ENCODE data around the gene EHBP1L1. TPM values are rescaled to one million over a fixed set of nuclear protein-coding genes. Genes with fewer than 3 reads are reported as not detected.

Gene EHBP1L1
- total RNA-seq, 1 donor: 101 TPM

DNA sequence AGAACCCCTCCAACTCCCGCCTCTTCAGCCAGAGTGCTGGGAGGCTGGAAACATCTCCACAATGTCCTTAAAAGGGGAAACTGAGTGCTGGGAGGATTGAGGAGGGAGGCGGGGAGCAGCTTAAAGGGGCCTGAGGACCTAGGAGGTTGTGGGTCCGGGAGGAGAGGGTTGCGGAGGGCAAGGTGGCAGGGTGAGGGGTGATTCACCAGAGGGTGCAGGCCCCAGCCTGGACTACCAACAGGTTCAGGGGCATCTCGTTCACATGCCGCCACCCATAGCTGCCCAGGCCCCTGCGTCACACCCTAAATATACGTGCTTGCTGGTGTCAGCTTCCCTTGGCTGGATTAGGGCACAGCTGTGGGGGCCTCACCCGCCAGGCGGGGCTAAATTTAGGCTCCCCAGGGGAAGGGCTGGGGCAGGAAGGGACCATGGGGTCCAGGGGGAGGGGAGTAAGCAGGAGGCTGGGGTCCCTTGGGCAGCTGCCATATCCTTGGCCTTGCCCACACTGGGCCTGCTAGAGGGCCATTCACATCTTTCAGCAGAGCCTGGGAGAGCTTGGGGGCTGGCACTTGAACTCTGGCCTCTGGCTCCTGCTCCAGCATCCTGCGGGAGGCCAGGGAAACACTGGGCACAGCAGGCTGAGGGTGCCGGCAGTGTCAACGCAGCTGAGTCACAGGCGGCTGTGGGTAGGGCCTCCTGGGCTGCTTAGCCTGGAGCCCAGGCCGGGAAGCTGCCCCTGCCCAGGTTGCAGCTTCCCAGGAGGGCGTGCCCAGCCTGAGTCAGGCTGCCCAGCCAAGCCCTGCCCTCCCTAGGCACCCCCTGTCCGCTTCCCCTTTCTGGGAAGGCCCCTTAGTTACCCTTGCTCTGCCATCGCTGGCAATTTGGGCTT, 1.3 kb downstream of the EHBP1L1 start:
- DNase-seq (ENCODE audit: low read depth in 2 of 3, low spot score in 2 of 3): peak in 2 of 3 donors; percentile 64 to 84

DNA sequence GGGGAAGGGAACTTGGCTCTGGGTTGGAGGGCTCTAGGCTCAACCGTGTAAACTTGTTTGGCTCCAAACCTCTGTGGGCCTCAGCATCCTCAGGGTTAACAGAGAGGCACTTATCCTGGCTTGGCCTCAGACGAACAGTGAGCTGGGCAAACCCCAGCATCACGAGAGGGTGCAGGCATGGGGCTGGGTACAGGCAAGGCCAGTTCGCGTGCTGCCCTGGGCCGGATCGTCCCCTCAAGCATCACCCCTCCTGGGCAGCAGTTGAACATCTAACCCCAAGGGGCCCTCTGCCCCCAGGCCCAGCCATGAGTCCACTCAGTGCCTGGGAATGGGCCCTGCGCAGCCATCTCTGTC, 1.9 kb downstream of the EHBP1L1 start:
- no peak for DNase-seq (ENCODE audit: low read depth in 2 of 3, low spot score in 2 of 3)

DNA sequence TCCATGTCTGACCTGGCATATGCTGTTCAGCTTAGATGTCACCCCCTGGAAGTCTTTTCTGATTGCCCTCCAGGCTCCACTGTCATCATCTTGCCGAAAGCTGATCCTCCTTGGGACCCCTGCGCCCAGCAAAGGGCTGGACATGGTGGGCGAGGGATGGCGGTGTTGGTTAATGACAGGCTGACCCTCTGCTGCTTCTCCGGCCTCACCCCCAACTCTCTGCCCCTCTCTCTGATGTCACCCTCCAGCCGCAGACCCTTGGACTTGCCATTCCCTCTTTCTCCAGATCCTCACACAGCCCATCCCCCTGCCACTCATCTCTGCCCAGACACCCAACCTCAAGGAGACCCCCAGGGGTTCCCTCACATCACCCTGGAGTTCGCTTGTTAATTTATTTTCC, 2.3 kb downstream of the EHBP1L1 start:
- no peak for DNase-seq (ENCODE audit: low read depth in 2 of 3, low spot score in 2 of 3)

DNA sequence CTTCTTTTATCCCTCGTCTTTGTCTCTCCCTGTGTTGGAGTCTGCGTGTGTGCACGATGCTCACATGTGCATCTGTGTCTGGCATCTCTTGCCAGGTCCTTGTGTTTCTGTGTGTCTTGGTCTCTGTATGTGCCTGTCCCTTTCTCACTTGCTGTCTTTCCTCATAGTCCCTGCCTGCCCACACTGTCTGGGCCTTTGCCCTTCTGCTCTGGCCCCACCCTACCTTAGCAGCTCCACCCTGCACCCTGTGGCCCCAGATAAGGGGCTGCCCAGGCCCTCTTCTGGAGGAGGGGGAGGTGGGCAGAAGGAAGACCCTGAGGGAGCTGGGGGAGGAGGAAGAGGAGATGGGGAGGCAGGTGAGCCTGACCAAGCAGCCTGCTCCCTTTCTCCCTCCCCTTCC, 2.8 kb downstream of the EHBP1L1 start:
- DNase-seq (ENCODE audit: low read depth in 2 of 3, low spot score in 2 of 3): no peak

DNA sequence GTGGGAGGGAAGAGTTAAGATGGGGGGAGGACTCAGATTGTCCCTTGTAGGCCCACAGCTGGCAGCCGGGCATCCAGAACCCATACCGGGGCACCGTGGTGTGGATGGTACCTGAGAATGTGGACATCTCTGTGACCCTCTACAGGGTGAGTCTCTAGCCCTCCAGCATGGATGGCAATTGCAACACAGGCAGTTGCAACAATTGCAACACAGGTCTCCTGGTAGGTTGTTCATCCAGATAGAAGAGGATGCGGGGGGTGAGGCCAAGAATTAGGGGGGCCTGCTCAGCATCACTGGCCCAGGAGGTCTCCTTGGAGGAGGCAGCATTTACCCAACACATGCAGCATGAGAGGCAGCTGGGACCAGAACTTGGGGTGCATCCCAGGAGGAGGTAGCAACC, 3.4 kb downstream of the EHBP1L1 start:
- no peak for DNase-seq (ENCODE audit: low read depth in 2 of 3, low spot score in 2 of 3)

DNA sequence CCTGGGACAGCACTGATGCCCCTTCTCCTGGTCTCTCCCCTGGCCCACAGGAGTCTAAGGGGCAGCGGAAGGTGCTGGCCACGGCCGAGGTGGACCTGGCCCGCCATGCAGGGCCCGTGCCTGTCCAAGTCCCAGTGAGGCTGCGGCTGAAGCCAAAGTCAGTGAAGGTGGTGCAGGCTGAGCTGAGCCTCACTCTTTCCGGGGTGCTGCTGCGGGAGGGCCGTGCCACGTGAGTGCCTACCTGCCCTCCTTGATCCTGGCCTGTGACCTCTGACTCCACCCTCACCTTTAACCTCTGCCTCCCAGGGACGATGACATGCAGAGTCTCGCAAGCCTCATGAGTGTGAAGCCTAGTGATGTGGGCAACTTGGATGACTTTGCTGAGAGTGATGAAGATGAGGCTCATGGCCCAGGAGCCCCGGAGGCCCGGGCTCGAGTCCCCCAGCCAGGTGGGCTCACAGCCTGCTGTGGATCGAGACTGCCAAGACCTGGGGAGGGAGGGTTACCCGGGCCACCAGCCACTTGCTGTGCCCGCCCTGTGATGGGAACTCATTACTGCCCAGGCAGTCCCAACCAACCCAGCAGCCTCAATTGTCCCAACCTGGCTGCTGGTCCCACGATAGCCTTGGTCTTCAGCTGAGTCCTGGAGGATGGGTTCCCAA, 4.3 kb downstream of the EHBP1L1 start:
- DNase-seq (ENCODE audit: low read depth in 2 of 3, low spot score in 2 of 3): no peak

DNA sequence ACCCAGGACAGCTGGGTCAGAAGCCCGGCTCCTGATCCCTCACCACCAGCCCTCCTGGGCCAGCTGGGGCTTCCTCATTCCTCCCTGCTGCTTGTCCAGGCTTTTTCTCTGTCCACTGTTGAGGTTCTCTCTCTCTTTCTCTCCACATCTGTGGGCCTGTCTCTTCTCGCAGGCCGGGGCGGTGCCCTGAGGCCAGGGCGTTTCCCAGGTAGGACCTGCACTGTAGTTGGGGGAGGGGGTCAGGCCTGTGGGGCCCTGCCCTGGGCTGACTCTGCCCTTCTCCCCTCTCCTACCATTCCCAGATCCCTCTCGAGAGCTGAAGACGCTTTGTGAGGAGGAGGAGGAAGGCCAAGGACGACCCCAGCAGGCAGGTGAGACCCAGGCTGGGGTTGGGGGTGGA, 4.9 kb downstream of the EHBP1L1 start:
- no peak for DNase-seq (ENCODE audit: low read depth in 2 of 3, low spot score in 2 of 3)

DNA sequence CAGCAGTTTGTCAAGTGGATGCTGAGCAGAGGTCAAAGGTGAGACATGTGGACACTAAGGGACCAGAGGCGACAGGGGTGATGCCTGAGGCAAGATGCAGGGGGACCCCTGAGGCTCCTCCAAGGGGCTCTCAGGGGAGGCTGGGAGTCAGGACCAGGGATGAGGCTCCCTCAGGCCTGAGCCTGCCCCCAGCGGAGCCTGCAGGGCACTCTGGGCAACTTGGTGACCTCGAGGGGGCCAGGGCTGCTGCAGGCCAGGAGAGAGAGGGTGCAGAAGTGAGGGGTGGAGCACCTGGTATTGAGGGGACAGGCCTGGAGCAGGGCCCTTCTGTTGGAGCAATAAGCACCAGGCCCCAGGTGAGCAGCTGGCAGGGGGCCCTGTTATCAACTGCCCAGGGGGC, 6.1 kb downstream of the EHBP1L1 start:
- DNase-seq (ENCODE audit: low read depth in 2 of 3, low spot score in 2 of 3): no peak

DNA sequence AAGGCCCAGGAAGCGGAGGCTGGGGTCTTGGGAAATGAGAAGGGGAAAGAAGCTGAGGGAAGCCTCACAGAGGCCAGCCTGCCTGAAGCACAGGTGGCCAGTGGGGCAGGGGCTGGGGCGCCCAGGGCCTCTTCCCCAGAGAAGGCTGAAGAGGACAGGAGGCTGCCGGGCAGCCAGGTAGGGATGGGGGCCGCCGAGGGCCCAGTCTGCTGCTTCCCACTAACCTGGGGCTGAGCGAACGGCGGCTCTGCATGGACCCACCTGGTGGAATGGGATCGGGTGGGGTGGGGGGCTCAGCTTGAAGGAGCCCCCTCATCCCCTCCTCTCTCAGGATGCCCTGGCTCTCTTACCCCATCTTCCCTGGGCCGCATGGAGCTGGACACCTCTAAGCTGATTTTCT, 7.7 kb downstream of the EHBP1L1 start:
- no peak for DNase-seq (ENCODE audit: low read depth in 2 of 3, low spot score in 2 of 3)

DNA sequence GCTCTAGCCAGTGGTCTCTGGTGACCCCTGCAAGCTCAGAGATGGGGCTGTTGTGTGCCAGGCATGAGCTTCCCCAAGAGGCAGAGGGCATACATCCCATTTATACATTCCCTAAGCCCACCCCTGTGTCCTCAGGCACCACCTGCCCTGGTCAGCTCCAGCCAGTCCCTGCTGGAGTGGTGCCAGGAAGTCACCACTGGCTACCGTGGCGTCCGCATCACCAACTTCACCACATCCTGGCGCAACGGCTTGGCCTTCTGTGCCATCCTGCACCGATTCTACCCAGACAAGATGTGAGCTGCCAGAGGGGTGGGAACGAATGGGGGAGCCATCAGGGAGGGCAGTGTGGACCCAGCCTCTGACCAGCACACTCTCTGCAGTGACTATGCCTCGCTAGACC, 8.3 kb downstream of the EHBP1L1 start:
- no peak for DNase-seq (ENCODE audit: low read depth in 2 of 3, low spot score in 2 of 3)

DNA sequence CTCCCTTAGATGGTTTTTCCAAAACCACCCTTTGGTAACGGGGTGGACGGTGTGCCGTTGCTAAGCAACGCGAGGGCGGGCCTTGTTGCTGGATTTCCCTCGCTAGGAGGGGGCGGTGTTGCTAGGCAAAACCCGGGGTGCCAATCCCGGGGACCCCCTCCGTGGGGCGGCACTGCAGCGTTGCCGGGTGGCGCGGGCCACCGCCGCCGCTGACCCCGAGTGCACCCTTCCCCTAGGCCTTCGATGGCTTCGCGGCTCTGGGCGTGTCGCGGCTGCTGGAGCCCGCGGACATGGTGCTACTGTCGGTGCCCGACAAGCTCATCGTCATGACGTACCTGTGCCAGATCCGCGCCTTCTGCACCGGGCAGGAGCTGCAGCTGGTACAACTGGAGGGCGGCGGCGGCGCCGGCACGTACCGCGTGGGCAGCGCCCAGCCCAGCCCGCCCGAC, 8.9 kb downstream of the EHBP1L1 start:
- DNase-seq (ENCODE audit: low read depth in 2 of 3, low spot score in 2 of 3): no peak

DNA sequence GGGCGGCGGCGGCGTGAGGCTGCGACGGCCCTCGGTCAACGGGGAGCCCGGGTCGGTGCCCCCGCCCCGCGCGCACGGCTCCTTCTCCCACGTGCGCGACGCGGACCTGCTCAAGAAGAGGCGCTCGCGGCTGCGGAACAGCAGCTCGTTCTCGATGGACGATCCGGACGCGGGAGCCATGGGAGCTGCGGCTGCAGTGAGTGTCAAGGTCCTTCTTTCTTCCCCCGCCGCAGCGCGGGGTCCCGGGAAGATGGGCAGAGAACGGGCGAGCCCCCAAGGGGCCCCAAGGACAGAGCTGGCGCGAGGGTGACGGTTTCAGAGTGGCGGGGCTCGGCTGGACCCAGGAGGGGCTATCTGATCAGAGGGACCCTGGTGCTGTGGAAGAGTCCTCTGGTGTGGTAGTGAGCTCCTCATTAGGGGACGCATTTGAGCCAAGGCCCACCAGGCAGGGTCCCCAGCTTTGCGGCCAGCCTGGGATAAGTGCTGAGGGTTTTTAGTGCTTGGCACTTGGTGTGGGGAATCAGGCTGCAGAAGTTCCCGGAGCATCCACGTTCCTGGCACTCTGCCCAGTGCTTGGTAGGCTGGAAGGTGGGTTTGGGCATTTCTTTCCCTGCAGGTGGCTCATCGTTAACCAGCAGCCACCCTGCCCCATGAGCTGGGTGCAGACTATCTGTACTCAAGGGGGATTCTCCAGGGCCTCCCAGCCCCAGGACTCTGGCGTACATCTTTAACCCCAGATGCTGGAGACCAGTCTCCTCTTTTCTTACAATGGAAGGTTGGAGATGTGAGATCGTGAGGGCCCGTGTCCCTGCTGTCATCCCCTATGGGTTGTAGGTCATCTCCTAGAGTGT, 9.8 kb downstream of the EHBP1L1 start:
- DNase-seq (ENCODE audit: low read depth in 2 of 3, low spot score in 2 of 3): no peak

DNA sequence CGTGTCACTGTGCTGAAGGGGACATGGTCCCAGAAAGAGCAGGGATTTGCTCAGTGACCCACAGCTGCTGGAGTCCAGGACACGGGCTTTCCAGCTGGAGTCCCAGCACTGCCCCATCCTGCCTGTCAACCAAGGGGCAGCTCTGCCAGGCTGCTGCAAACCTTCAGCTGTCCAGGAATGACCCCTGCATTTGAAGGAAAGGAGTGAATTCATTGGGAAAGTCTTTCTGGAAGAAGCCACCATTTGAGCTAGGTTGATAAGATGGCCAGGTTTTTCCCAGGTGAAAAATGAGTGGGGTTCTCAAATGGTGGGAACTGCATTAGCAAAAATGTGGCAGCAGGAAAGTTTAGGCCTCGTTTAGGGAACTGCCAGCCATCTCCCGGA, 10.4 kb downstream of the EHBP1L1 start:
- no peak for DNase-seq (ENCODE audit: low read depth in 2 of 3, low spot score in 2 of 3)

DNA sequence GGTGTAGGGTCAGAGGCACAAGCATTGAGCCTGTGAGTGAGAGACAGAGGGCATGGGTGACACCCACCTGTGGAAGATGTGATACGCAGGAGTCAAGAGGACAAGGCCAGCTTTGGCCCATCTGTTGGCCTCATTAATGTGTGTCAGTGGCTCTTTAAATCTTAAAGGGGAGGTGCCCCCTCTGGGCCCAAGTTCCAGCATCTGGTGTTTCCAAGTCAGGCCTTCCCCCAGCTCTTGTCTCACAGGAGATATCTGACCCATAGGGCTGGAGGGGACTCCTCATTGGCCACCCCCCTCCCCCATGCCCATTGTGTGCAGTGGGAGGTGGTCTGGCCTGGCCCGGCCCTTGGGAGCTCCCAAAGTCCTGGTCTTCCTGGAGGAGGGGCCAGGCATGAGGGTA, 10.8 kb downstream of the EHBP1L1 start:
- no peak for DNase-seq (ENCODE audit: low read depth in 2 of 3, low spot score in 2 of 3)

DNA sequence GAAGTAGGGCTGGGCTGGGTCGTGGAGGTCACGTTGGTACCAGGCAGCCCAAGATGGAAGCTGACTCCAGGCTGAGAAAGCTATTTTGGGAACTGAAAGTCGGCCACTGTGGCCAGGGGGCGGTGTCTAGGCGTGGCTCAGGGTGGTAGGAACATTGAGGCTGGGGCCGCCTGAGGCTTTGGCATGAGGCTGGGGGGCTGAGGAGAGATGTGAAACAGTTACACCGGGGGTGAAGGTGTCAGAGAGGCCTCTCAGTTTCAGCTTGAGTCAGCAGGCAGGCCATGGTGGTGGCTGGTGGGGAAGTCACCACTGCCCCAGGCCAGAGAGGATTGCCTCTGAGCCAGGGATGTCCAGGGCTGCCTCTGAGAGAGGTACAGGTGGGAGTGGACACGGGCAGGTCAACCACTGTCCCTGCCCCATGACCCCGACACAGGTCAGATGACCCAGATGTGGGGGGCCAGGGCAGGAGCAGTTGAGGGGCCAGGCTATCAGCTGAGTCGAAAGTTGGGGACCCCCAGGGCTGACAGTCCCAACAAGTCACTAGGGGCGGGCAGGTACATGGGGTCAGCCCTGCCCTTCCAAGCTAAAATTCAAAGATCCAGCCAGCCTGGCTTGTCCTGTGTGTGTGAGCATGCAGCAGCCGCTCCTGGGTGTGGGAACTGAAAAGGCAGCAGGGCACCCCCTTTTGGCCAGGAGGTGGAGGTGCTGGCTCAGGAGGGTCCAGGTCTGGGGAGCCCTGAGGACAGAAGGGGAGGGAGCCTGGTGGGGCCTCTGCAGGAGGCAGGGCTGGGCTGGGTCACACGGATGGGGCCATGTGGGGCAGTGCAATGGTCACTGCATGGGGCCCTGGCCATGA, 12.6 kb downstream of the EHBP1L1 start:
- DNase-seq (ENCODE audit: low read depth in 2 of 3, low spot score in 2 of 3): peak in 2 of 3 donors; percentile 72 to 82

DNA sequence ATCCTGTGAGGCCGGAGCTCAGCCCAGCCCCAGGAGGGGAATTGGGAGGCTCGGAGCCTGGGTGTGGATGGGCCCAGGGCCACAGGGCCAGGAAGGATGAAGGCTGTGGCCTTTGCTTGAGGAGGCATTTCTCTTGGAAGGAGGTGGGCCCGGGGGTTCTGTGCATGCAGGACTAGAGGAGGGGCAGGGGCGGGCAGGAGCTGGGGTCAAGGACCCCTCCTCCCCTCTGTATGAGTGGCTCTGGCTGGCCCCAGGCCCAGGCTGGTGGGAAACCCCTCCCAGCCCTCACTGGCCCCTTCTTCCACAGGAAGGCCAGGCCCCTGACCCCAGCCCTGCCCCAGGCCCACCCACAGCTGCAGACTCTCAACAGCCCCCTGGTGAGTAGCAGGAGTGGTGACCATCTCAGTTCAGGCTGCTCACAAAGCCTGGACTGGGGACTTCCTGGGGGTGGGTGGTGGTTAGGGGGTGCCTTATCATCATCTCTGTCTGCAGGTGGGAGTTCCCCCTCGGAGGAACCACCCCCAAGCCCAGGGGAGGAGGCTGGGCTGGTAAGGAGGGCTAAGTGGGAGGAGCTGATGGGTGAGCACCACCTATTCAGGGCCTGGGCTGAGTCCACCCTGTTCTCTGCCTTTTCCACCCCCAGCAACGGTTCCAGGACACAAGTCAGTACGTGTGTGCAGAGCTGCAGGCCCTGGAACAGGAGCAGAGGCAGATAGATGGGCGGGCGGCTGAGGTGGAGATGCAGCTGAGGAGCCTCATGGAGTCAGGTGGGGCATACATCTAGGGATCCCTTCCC, 13.8 kb downstream of the EHBP1L1 start:
- DNase-seq (ENCODE audit: low read depth in 2 of 3, low spot score in 2 of 3): peak in 2 of 3 donors; percentile 71 to 72

DNA sequence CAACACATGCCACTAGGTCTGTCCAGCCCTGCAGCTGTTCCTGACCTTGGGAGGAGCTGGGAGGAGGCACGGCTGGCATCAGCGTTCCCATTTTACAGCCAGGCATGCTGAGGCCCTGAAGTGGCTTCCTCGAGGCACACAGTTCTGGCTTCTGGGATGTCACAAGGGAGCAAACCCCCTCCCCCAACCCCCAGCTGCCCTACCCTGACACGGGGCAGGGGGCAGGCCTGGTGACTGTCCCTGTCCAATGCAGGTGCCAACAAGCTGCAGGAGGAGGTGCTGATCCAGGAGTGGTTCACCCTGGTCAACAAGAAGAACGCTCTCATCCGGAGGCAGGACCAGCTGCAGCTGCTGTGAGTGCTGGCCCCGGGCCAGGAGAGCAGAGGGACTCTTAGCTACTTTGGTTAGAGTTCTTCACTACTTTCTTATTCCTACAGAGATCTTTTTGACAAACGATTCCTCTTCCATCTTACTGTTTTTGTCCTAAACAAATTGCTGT, 14.4 kb downstream of the EHBP1L1 start:
- DNase-seq (ENCODE audit: low read depth in 2 of 3, low spot score in 2 of 3): no peak

DNA sequence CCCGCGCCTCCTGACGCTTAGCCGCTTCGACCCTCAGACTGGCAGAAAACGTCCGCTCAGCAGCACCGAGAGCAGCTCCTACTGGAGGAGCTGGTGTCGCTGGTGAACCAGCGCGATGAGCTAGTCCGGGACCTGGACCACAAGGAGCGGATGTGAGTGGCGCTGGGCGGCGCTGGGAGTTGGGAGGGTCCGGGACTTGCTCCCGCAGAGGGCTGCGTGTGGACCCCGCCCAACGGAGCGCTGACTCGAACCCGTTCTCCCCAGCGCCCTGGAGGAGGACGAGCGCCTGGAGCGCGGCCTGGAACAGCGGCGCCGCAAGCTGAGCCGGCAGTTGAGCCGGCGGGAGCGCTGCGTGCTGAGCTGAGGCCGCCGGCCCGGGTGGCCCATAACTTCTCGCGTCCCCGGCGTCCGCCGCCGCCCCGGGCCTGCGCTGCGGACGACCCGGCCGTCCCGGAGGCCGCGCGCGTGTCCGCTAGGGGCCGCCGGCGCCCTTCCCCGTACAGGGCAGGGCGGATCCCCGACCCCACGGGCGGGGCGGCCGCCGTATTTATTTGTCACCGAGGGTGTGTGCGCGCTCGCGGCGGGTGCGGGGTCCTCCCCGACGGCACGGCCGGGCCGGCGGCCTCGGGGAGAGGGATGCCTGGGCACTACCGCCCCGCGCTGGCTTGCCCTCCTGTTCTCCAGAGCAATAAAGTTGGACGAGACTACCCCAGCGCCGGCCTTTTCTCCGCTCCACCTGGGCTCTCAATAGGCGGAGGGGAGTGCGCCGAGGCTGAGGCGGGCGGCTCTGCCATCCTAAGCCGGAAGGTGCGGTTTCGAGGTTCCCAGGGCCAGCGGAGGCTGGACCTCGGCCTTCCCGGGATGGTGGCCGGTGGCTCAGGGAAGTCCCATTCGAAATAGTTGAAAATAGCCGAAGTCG, 16.3 kb downstream of the EHBP1L1 start:
- DNase-seq (ENCODE audit: low read depth in 2 of 3, low spot score in 2 of 3): no peak

Measured in hematopoietic multipotent progenitor cell (in vitro differentiated cells).